ENCODE results near the gene EGFR.

Gene EGFR

DNA sequence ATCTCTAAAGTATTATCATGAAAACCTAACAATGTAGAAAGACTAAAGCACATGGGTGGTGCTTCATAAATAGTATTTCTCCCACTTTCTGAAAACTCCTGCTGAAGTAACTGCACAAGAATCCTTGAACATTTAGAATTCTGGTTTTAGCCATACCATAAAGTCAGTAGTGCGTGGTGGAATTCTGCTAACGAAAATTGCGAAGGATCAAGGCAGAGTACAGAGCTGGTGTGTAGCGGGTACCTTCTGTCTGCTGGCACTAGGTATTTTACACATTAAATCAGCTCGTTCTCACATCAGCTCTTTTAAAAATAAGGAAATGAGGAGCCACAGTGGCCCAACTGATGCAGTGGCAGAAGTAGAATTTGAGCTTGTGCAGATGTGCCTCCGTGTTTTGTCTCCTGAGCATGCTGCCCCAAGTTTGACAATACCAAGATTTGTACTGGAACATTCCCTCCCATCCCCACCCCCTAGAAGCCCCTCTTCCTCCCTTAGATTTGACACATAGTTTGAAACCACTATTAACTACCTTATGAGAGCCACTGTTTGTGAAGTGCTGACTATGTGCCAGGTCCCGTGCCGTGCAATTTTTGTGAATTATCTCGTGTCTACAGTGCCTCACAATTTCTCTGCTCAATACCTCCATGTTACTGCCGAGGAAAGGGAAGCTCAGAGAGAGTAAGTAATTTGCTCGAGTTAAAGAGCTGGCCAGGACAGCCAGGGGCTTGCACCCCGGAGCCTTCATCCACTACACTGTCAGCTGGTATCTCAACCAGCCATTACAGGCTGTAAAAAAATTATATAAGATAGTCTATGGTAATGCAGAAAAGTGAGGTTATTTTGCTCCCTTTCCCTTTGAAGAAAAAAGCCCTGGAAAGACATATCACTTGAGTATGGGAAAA, 66.9 kb downstream of the EGFR start:
- DNase-seq, result no peak

DNA sequence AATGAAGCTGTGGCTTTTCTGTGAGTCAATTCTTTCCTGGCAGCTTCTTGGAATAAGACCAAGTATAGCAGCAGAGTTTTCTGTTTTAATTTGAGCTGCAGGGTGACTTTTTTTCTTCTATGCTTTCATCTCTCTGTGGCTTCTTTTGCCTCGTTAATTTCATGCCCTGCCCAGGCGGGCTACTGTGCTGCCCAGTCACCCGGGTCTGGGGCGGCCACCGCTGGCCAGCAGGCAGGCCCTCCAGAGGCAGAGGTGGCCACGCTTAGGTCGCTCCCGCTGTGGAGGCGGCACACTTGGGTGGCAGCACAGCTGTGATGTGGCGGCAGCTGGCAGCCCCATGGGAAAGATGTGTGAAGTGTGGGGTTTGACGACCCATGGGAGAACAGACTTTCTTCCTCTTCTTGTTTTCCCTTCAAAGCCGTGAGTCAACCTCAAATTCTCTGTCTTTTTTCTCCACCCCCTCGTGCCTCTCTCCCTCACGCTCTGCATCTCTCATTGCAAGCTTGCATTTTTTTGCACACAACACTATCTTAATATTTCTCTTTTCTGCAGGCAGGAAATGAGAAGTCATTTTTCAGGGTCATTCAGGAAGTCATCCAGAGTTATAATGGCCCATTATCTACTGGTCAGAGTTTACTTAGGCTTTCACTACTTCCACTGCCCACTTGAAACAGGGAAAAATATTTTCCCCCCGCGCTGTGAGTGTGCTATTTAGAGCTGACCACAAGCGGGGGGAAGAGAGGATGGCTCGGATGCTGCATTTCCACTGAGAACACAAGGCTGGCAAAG, 67.8 kb downstream of the EGFR start:
- DNase-seq, result no peak

DNA sequence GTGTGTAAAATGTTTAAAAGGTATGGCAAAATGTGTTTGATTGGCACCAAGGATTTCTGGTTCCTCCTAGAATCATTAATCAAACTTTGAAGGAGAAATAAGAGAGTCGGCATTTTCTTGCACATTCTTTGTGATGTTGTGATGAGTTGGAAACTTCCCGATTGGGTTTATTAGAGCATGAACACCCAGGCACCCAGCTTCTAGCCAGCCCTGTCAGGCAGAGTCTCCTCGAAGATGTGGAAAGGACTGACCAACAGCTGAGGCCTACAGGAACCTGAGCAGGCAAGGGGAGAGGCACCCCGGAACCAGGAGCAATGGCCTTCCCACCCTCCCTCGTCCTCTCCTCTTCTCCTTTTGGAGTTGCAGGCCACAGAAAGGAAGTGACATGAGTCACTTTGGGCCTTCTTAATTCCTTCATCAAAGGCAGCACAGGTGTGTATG, 68.7 kb downstream of the EGFR start:
- no peak for DNase-seq

DNA sequence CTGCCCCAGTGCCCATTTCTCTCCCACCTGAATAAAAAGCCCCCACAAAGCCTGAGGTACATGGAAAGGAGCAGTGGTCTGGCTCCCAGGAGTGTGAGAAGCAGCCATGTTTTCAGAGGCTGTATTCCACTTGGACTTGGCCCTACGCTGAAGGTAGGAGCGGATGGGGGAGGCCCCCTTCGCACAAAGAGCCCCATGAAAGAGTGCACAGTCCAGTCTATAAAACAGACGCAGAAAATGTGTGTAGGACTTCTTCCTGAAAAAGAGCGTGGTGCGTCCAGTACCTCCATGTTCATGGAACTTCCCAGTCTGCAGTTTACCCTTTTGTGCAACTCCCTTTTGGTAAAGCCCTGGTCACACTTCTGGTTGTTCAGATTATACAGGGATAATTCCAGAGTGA, 69.3 kb downstream of the EGFR start:
- no peak for DNase-seq

DNA sequence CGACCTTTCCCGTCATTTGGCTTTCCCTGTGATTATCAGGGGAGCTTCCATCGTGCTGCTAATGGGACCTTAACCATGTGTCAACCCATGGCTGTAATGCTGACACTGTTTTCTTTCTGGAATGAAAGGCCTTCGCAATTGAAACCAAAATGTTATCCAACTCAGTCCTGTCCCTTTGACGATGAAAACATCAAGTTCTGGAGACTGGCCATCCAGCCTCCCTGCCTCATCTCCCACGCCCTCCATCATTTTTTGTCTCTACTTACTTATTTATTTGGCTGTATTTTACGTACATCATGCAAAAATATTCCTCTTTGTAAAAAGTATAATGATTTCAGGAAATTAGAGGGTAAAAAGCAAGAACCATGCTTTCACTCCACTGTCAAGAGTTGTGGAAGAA, 69.8 kb downstream of the EGFR start:
- no peak for DNase-seq

DNA sequence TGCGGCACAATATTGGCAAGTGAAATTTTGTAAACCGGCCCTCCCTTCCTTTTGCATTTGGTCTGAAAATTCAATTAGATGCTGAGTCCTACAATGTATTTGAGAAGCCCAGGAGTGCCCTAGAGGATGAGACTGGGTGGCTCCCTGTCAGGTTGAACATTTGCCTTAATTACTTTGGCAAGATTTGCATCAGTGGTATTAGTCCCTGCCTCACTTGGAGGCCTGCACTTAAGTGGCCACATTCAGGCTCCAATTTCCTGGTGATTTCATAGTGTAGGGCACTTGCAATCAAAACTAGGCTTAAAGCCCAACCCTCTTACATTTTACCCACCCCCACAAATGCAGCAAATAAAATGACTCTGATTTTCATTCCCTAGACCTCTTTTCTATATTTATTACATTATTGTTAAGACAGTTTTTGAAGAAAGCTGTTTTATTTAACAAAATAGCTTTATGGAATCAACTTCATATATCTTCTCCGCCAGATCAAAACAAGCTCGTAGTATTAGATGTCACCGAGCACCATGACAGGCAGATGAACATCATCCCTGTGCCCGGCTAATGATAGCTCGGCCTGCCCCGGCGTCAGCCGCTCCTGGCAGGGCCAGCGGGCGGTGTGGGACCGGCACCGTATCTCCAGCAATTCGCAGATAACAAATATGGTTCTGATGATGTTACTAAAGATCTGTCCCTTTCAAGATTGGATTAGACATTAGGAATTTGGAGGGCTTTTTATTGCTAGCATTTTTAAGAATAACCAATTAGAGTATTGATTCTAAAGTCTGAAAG, 73.6 kb downstream of the EGFR start:
- DNase-seq, result no peak

DNA sequence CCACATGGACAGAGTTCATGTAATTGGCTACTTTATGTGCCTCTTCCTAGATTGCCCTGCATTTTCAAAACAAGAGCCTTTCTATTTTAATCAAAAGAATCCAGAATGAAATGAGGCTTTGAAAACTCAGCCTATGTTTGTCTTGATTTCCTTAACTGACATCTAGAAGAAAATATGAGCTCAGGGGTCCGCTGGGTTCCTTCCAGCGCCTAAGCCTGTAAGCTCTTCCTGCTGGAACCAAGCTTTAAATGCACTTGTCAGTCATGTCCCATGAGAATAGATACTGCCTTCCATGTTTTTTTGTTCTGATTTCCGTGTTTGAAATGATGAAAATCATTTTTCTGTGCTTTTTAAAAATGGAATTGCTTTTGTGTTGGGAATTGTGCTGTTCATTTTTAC, 74.2 kb downstream of the EGFR start:
- no peak for DNase-seq

DNA sequence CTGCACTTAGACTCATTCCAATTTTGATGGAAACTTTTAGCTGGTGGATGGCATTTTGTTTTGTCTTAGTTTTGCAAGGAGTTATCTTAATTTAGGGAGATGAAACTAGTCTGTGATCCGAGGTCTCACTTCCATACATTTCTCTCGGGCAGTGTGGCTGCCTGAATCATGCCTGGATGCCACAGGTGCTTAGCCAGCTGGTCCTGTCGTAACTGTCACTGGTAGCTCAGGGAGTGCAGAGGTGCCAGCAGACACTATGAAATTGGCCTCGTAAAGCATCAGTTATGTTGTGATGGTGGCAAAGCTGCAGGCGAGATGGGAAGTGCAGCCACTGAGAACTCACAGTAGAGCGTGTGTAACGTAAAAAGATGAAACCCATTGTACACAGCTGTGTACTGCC, 74.9 kb downstream of the EGFR start:
- no peak for DNase-seq

DNA sequence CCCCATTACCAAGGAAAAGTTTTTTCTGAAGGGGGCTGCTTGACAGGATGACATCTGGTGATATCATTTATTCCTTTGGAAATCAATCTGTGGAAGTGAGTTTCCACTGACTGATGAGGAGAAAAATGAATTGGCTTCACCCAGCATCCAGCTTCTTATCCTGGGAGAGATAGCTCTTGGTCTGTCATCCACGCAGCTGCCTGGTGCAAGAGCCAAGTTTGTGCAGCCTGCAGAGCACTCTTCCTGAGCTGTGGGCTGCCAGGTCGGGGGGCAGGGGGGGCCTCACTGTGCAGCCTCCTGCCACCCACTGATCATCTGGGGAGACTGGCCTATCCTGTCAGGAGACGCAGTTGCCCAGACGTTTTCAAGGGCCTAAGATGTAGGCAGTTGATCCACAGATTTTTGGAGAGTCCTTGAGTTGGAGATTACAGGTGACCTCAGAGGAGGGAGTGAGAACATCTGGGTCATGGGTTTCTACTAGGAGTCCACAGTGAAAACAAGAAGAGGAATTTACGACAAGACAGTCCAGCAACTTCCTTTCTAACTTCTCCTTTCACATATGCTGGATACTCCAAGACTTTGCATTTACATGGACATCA, 75.4 kb downstream of the EGFR start:
- DNase-seq, result no peak

DNA sequence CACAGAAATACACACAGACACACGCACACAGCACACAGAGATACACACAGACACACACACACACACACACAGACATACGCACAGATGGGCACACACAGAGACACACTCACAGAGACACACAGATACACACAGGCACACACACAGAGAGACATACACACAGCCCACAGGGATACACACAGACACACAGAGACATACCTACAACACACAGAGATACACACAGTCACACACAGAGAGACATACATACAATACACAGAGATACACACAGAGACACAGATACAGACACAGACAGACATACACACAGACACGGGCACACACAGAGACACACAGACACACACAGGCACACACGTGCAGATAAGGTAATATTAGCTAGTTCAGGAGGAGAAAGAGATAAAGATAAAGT, 76.9 kb downstream of the EGFR start:
- DNase-seq, result no peak

DNA sequence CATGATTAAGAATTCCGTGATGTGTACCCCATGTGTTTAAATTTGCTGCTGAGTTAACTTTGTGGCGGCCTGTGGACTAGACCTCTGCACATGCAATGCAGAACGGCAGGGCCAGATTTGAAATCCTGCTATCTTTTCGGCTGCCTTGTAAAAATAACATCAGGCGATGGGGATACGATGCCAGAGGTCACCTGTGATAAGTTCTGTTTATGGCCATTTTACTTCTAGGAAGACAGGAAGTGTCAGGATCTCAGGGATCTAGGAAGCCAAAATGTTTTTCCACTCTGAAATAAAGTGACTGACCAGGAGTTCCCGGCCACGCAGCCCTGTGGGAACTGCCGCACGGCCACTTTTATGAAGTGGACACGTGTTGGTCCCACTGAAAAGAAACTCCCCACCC, 77.5 kb downstream of the EGFR start:
- DNase-seq, result no peak

DNA sequence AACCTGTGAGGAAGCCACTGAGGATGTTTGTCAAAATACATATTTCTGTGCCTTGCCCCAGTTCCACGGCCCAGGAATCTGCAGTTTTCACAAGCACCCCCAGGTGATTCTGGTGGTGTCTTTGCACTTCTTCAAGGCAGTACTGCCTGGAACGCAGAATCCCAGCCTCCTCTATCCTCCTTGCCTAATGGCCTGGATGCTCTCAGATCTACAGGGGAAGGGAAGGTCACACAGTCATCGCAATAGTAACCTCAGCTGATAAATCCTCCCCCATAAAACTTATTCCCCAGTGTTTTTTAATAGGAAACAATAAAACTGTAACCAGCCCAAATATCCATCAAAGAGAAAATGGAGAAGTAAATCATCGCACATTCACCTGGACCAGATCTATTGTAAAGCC, 78.3 kb downstream of the EGFR start:
- no peak for DNase-seq

DNA sequence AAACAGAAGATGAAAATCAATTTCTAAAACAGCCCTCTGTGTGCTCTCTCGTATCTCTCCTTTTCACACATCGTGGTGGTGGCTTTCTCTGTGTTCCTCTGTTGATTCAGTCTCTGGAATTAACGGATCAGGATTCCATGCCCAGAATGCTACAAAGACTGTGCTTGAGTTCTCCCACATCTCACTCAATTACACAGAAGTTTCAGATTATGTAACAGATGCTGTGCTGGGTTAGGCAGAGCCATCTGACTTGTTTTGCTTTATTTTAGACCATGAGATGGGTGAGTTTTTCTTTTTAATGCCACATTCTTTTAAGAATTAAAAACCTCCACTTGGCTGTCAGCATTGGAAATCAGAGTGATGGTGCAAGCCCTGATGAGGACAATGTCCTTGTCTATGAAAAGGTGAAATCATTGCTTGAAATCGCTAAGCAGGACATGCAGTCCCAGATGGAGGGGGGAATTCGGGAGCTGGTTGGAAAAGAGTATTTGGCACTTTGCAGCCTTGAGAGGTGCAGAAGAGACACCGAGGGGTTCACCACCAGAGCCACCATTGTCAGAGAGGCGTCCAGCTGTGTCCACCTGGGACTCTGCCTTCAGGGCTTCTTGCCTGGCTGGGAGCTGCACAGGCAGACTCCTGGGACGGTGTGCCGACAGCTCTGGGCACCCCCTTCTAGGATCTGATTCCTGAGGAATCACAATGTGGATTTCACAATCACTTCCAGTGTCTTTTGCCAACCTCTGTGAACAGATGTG, 80.4 kb downstream of the EGFR start:
- no peak for DNase-seq

DNA sequence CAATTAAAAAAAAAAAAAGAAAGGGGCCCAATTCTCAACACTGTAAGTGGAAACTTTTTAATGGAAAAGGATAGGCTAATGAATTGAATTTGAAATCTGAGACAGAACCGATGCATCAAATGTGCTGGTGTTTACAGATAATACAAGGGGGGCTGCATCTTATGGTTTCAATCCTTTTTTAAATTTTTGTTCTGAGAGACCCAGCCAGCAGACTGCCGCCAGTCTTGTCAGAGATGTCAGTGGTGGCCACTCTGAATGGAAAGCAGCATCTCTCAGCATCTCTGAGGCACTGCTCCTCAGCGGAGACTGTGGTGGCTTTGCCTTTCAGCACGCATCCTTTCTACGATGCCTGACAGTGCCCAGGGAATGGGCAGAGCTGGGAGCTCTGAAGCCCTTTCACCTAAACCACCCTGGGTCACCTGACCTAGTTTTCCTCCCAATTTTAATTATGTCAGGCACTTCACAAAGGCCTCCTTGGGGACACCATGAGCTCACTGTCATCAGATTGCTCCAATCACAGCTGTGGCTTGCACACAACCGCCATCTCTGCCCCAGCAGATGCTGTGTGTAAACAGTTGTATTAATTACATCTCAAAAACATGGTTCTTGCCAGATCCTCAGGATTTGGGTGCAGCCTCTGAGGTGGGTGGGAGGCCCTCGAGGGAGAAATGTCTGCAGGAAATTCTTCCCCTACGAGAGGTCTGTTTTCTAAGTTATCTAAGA, 81.2 kb downstream of the EGFR start:
- no peak for DNase-seq

DNA sequence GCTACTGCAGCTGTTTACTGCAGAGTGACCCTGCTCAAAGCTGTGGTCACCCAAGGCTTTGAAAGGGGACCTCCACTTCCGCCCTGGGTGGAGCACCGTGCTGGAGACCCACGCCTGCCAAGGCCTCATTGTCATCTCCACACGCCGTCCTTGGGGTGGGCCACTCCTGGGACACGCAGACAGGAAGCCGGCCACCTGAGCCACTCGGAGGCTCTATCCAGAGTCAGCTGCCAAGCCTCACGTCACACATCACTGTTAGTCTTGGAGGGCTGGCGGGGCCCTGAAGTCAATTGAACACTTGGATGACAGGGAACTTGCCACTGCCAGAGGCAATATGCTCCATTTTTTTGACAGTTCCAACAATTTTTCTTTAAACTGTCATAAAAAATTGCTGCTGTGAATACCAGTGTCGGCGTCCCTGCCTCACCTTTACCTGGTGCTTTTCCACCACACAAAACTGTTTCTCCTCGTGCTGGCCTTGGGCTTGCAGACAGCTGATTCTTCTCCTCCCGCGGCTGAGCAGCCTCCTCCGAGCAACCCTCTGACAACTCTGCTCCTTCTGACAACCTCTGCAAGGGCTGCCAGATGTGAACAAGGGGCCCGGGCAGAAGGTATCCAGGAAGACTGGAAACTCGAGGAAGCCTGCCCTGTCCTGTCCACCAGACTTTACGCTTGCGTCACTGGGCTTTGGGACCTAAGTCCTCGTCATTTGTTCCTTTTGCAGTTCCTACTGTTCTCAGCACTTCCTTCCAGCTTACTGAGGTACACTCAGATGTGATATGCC, 81.9 kb downstream of the EGFR start:
- no peak for DNase-seq

DNA sequence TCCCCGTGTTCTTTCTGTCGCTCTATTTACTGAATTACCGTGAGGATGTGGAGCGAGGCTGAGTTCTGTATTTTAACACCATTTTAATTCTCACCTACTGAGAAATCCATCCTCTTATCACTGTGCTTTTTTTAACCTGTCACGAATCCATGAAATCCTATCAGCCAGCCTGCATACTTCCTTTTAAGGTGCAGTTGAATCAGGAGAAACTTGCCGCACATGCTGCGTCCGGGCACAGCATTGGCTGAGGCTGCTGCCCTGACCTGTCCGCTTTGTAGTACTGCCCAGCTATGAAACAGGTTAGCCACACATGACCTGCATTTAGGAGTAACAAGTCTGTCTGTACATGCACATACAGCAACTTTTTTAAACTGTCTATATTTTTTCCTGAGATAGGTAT, 82.5 kb downstream of the EGFR start:
- no peak for DNase-seq

DNA sequence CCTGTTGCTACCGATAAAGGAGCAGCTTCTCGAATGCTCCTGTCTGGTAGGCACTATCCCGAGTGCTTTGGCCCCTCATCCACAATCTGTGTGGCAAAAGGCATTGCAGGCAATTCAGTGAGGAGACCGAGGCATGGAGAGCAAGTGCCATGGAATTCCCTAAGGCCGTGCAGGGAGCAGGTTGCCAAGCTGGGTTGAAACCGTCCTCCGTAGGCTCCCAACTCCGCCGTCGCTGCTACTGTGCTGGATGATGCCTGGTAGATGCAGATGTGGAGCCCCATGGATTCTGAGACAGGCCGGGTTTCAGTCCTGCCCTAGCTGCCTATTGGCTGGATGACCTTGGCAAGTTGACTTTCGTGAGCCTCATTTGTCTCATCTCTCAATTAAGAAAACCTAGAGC, 85.3 kb downstream of the EGFR start:
- DNase-seq, result no peak

DNA sequence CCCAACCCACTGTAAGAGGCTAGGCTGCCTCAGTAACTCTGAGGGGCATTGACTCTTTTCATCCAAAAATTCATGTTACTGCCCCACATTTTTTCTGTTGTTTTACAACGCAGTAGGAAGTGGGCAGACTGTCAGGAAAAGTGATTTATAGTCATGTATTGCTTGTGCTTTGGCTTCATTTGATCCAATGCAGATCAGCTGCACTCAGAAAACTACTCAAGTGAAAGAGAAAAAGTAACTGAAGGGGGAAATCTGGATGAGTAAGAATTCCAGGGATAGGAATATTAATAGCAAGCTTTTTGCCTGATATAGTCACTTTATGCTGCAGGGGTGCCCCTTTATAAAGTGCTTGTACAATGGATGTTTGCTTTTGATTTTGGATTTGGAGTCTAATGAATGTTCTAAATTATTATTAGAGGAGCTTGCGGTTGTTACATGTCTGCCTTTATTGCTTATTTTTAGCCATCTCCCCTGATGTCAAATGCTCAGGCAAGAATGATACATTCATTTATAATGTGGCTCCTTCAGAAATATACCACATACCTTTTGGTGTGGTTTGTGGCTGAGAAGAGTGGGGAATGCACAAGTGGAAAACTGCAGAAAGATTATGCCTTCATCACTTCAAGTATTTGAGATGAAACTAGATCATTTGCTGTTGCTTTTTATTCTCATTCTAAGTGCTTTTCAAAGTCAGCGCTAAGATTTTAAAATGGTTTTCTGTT, 86.1 kb downstream of the EGFR start:
- no peak for DNase-seq

DNA sequence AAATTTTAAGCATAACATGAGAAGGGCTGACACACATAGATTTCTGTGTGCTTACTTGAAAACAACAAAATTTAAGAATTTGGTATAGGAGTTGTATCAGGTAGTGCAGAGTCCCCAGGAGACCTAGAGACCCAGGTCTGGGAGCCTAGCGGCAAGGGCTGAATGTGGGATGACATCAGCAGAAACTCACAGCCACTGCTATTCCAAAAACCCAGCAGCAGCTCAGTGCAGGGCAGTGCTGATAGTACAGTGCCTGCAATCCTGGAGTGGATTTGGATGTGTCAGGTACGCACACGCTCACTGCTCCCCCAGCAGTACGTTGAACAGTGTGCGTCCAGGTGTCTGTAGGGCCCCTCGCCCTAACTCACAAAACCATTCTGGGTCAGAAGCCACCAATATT, 87.1 kb downstream of the EGFR start:
- DNase-seq, result no peak

DNA sequence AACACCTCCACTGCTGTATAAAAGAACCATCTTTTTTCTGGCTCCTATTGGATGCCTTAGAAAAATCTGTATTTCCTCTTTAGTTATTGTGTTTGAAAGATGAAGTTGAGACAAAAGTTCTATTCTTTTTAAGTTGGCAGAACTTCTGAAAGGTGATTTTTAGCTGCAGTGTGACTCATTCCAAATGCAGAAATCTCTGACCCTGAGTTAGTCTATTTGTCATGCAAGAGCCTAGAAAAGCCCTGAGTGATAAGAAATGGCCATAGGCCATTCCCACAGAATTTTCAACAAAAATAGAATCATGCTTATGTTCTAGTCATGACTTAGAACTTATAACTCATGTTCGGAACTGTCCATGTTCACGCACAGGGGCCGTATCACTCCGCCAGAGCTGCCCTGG, 89.1 kb downstream of the EGFR start:
- no peak for DNase-seq

Measured in AML-193 (cell line).